ENCODE measurements around the gene TOMM70. TPM values are rescaled to one million over a fixed set of nuclear protein-coding genes. Genes with fewer than 3 reads are reported as not detected.
"Not testable (repeated sequence)": the region's sequence is repeated elsewhere in the genome, so short reads cannot be mapped to it uniquely, and the experiment has no call there.

Gene TOMM70
- total RNA-seq, 2 donors from 2014 or later: 22.5 to 30.3 TPM

GRCh38 chr3:100329800-100330489 is 70.9 kb downstream of the TOMM70 start:
- H3K4me3 ChIP-seq: no peak overlapping the region
- H3K9me3 ChIP-seq: no peaks in the 10 kb centered on the region
- H3K27me3 ChIP-seq (replicated peaks; ENCODE audit: insufficient read depth): no peaks in the 10 kb centered on the region
- DNase-seq (ENCODE audit: low spot score) (no peak), ATAC-seq (ENCODE audit: insufficient number of reproducible peaks, low FRiP score, low read depth) (no peak)
- TF ChIP-seq, protein P1, sequence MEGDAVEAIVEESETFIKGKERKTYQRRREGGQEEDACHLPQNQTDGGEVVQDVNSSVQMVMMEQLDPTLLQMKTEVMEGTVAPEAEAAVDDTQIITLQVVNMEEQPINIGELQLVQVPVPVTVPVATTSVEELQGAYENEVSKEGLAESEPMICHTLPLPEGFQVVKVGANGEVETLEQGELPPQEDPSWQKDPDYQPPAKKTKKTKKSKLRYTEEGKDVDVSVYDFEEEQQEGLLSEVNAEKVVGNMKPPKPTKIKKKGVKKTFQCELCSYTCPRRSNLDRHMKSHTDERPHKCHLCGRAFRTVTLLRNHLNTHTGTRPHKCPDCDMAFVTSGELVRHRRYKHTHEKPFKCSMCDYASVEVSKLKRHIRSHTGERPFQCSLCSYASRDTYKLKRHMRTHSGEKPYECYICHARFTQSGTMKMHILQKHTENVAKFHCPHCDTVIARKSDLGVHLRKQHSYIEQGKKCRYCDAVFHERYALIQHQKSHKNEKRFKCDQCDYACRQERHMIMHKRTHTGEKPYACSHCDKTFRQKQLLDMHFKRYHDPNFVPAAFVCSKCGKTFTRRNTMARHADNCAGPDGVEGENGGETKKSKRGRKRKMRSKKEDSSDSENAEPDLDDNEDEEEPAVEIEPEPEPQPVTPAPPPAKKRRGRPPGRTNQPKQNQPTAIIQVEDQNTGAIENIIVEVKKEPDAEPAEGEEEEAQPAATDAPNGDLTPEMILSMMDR (IDR thresholded peaks at IDR 0.05): no peak
- peaks cover 0 to 6% of the 10 kb centered on the region in 2 donors for H3K4me1 ChIP-seq (ENCODE audit: control insufficient read depth in 1 of 2, low read depth in 2 of 2)
- no peak overlapping the region for H3K27ac ChIP-seq
- no peaks in the 10 kb centered on the region for H3K36me3 ChIP-seq

DNA sequence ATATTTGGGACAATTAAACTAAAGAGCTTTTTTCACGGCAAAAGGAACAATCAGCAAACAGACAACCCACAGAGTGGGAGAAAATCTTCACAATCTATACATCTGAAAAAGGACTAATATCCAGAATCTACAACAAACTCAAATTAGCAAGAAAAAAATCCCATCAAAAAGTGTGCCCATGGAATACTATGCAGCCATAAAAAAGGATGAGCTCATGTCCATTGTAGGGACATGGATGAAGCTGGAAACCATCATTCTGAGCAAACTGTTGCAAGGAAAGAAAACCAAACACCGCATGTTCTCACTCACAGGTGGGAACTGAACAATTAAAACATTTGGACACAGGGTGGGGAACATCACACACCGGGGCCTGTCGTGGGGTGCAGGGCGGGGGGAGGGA is 73.5 kb downstream of the TOMM70 start:
- ATAC-seq (ENCODE audit: insufficient number of reproducible peaks, low FRiP score, low read depth); H3K36me3 ChIP-seq; H3K4me3 ChIP-seq: not testable (repeated sequence)

GRCh38 chr3:100325827-100326226 is 75.1 kb downstream of the TOMM70 start:
- peaks cover 3% of the 10 kb centered on the region for H3K36me3 ChIP-seq
- H3K9me3 ChIP-seq: no peaks in the 10 kb centered on the region
- H3K4me3 ChIP-seq: no peak overlapping the region
- no peak for ATAC-seq (ENCODE audit: insufficient number of reproducible peaks, low FRiP score, low read depth)
- no peaks in the 10 kb centered on the region for H3K4me1 ChIP-seq (ENCODE audit: control insufficient read depth in 1 of 2, low read depth in 2 of 2)
- DNase-seq (ENCODE audit: low spot score): no peak
- H3K27me3 ChIP-seq (replicated peaks; ENCODE audit: insufficient read depth): no peaks in the 10 kb centered on the region
- TF ChIP-seq, protein P1 (IDR thresholded peaks at IDR 0.05): no peak
- H3K27ac ChIP-seq: no peak overlapping the region

More for the DNA sequence above, 73.5 kb downstream of the TOMM70 start:
- H3K9me3 ChIP-seq; H3K27me3 ChIP-seq (replicated peaks; ENCODE audit: insufficient read depth); DNase-seq (ENCODE audit: low spot score); H3K27ac ChIP-seq; H3K4me1 ChIP-seq (ENCODE audit: control insufficient read depth in 1 of 2, low read depth in 2 of 2): not testable (repeated sequence)

GRCh38 chr3:100324044-100324443 is 76.8 kb downstream of the TOMM70 start:
- no peaks in the 10 kb centered on the region for H3K4me1 ChIP-seq (ENCODE audit: control insufficient read depth in 1 of 2, low read depth in 2 of 2)
- TF ChIP-seq, protein P1 (IDR thresholded peaks at IDR 0.05): no peak
- peaks cover 13% of the 10 kb centered on the region for H3K36me3 ChIP-seq
- H3K27ac ChIP-seq: no peak overlapping the region
- H3K4me3 ChIP-seq: no peak overlapping the region
- ATAC-seq (ENCODE audit: insufficient number of reproducible peaks, low FRiP score, low read depth): no peak
- no peaks in the 10 kb centered on the region for H3K27me3 ChIP-seq (replicated peaks; ENCODE audit: insufficient read depth)
- DNase-seq (ENCODE audit: low spot score): no peak
- H3K9me3 ChIP-seq: no peaks in the 10 kb centered on the region

DNA sequence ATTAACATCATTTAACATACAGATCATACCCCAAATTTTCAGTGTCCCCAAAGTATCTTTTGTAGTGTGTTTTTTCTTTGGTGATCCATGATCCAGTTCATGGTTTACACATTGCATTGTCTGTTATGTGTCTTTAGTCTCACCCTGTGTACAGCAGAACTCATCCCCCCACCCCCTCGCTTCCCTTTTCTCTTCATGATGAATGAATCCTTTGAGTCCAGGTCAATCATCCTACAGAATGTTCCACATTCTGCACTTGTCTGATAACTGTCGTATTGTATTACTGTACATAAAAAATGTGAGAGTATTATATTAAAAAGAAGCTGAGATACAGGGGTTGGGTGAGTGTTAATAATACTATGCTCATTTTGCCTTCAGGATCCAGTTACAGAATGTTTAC is 80.9 kb downstream of the TOMM70 start:
- H3K4me1 ChIP-seq (ENCODE audit: control insufficient read depth in 1 of 2, low read depth in 2 of 2): peaks cover 0 to 5% of the 10 kb centered on the region in 2 donors
- H3K27me3 ChIP-seq (replicated peaks; ENCODE audit: insufficient read depth): no peaks in the 10 kb centered on the region
- no peaks in the 10 kb centered on the region for H3K9me3 ChIP-seq
- no peak overlapping the region for H3K4me3 ChIP-seq
- H3K27ac ChIP-seq: no peak overlapping the region
- ATAC-seq (ENCODE audit: insufficient number of reproducible peaks, low FRiP score, low read depth) (no peak), DNase-seq (ENCODE audit: low spot score) (no peak)
- TF ChIP-seq, protein P1 (IDR thresholded peaks at IDR 0.05): no peak
- peaks cover 17% of the 10 kb centered on the region for H3K36me3 ChIP-seq

GRCh38 chr3:100317912-100318311 is 83.0 kb downstream of the TOMM70 start:
- Histone ChIP-seq H3K27me3 (replicated peaks; ENCODE audit: insufficient read depth) (no peaks in the 10 kb centered on the region), H3K9me3 (no peaks in the 10 kb centered on the region), H3K36me3 (peaks cover 14% of the 10 kb centered on the region), H3K4me3 (no peak overlapping the region), H3K27ac (no peak overlapping the region), H3K4me1 (ENCODE audit: control insufficient read depth in 1 of 2, low read depth in 2 of 2) (peaks cover 0 to 5% of the 10 kb centered on the region in 2 donors)
- TF ChIP-seq, protein P1 (IDR thresholded peaks at IDR 0.05): no peak
- ATAC-seq (ENCODE audit: insufficient number of reproducible peaks, low FRiP score, low read depth) (no peak), DNase-seq (ENCODE audit: low spot score) (no peak)
